ENCODE results near the gene OR10A6.

The OR10A6 gene

GRCh38 chr11:7949934-7950333, 18.9 kb upstream of the OR10A6 start:
- no peak overlapping the region for H3K4me3 ChIP-seq (replicated peaks; ENCODE audit: low read depth, low read length)
- no peak for DNase-seq (ENCODE audit: extremely low read depth, low read depth)
- TF ChIP-seq CTCF (IDR thresholded peaks at IDR 0.05; ENCODE audit: low read depth, low read length, missing control alignments) = no peak

- H3K4me3 ChIP-seq (replicated peaks; ENCODE audit: low read depth, low read length) = no peak overlapping the region
- no peak for TF ChIP-seq CTCF (IDR thresholded peaks at IDR 0.05; ENCODE audit: low read depth, low read length, missing control alignments)
- no peak for DNase-seq (ENCODE audit: extremely low read depth, low read depth)
Measured at GRCh38 chr11:7944123-7944522, 13.1 kb upstream of the OR10A6 start.

- DNase-seq (ENCODE audit: extremely low read depth, low read depth) = no peak
- no peak for TF ChIP-seq CTCF (IDR thresholded peaks at IDR 0.05; ENCODE audit: low read depth, low read length, missing control alignments)
- H3K4me3 ChIP-seq (replicated peaks; ENCODE audit: low read depth, low read length) = no peak within 1 kb of the TSS
Measured at GRCh38 chr11:7941608-7942007, 10.5 kb upstream of the OR10A6 start, which contains the start of gene OR10A3. Gene OR10A3, minus strand, starts transcription at chr11:7941708. Its CDS starts 2,188 bp downstream, at chr11:7939520.

- no peak for DNase-seq (ENCODE audit: extremely low read depth, low read depth)
- H3K4me3 ChIP-seq (replicated peaks; ENCODE audit: low read depth, low read length) = no peak overlapping the region
- TF ChIP-seq CTCF (IDR thresholded peaks at IDR 0.05; ENCODE audit: low read depth, low read length, missing control alignments) = no peak
Measured at GRCh38 chr11:7941146-7941545, 10.1 kb upstream of the OR10A6 start.

GRCh38 chr11:7936615-7937014, 5.5 kb upstream of the OR10A6 start:
- DNase-seq (ENCODE audit: extremely low read depth, low read depth) = no peak
- H3K4me3 ChIP-seq (replicated peaks; ENCODE audit: low read depth, low read length) = no peak overlapping the region

GRCh38 chr11:7927635-7928034, 3.4 kb downstream of the OR10A6 start:
- no peak overlapping the region for H3K4me3 ChIP-seq (replicated peaks; ENCODE audit: low read depth, low read length)
- DNase-seq (ENCODE audit: extremely low read depth, low read depth) = no peak
- TF ChIP-seq CTCF (IDR thresholded peaks at IDR 0.05; ENCODE audit: low read depth, low read length, missing control alignments) = no peak

More at GRCh38 chr11:7936615-7937014, 5.5 kb upstream of the OR10A6 start:
- TF ChIP-seq CTCF (IDR thresholded peaks at IDR 0.05; ENCODE audit: low read depth, low read length, missing control alignments) = no peak

- no peak for TF ChIP-seq CTCF (IDR thresholded peaks at IDR 0.05; ENCODE audit: low read depth, low read length, missing control alignments)
- DNase-seq (ENCODE audit: extremely low read depth, low read depth) = no peak
- no peak overlapping the region for H3K4me3 ChIP-seq (replicated peaks; ENCODE audit: low read depth, low read length)
Measured at GRCh38 chr11:7924536-7924935, 6.5 kb downstream of the OR10A6 start.
